ENCODE measurements around the gene NUDT5.

NUDT5 gene

DNA sequence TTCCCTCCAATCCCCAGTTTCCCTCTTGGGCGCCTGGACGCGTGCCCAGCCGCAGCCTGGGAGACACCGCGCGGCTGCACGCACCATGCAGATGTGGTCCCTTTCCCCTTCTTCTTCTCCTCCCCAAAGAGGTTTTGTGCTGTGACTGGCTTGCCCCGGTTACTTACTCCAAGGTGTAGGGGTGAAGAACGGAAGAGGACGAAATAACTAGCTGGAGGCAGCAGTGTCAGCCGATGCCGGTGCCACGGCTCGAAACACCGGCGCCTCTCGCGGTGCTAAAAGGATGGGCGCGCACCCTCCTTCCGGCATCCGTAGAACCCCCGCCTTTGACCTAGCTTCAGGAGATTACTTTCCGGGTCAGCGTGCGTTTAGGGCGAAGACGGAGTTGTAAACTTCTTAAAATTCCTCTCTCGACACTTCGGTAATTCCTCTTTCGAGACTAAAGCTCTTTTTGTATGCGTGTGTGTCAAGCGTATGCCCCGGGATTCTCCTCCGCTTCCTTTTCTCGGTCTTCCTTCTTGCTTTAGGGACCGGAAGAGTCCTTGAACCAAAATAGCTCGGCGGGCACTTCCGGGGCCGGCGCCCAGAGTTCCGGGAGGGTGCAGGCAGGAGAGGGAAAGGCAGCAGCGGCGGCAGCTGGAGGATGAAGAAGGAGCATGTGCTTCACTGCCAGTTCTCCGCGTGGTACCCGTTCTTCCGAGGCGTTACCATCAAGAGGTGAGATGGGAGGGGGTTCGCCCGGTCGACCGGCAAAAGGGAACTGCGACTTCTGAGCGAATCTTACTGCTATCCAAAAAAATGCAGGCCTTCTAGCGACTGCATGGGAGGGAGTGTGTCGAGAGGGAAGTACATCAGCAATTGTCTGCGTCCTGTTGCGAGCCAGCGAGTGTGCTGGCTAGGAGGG, at the start of gene NUDT5, which contains the start of gene CDC123:
NUDT5 (minus strand) TSS at position 289 of the 904 bp plus-strand sequence. CDS start 9,600 bp downstream, outside the sequence.
CDC123 (plus strand) TSS at position 586 of the 904 bp plus-strand sequence; CDS start at position 644, 58 bp downstream.
- Histone ChIP-seq H3K4me2 (ENCODE audit: low read length) (peak within 1 kb of the TSS; percentile 92), H3K4me3 (ENCODE audit: low read depth, low read length) (peak within 1 kb of the TSS; percentile 89), H3K9me3 (ENCODE audit: control insufficient read depth, low read length) (no peaks in the 10 kb centered on the region), H3K36me3 (ENCODE audit: control insufficient read depth, insufficient read depth, low read length) (no peaks in the 10 kb centered on the region), H3K4me1 (peaks cover 10% of the 10 kb centered on the region), H3K79me2 (peaks cover 32% of the 10 kb centered on the region), H3K9ac (peak within 1 kb of the TSS; percentile 30), H3K27me3 (ENCODE audit: control insufficient read depth, insufficient read depth, low read length) (no peaks in the 10 kb centered on the region), H3K27ac (peak within 1 kb of the TSS; percentile 94), H2AFZ (peak within 1 kb of the TSS; percentile 95)
- TF ChIP-seq, protein P1, sequence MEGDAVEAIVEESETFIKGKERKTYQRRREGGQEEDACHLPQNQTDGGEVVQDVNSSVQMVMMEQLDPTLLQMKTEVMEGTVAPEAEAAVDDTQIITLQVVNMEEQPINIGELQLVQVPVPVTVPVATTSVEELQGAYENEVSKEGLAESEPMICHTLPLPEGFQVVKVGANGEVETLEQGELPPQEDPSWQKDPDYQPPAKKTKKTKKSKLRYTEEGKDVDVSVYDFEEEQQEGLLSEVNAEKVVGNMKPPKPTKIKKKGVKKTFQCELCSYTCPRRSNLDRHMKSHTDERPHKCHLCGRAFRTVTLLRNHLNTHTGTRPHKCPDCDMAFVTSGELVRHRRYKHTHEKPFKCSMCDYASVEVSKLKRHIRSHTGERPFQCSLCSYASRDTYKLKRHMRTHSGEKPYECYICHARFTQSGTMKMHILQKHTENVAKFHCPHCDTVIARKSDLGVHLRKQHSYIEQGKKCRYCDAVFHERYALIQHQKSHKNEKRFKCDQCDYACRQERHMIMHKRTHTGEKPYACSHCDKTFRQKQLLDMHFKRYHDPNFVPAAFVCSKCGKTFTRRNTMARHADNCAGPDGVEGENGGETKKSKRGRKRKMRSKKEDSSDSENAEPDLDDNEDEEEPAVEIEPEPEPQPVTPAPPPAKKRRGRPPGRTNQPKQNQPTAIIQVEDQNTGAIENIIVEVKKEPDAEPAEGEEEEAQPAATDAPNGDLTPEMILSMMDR (IDR thresholded peaks at IDR 0.05), result no peak

GRCh38 chr10:12243864-12244620, 48.4 kb upstream of the NUDT5 start:
- Histone ChIP-seq H3K27ac (no peak overlapping the region), H3K9ac (no peak overlapping the region), H3K4me2 (ENCODE audit: low read length) (no peak overlapping the region), H3K9me3 (ENCODE audit: control insufficient read depth, low read length) (no peaks in the 10 kb centered on the region), H3K79me2 (peaks cover 2% of the 10 kb centered on the region), H2AFZ (no peak overlapping the region), H3K4me3 (ENCODE audit: low read depth, low read length) (no peak overlapping the region), H3K4me1 (no peaks in the 10 kb centered on the region), H3K27me3 (ENCODE audit: control insufficient read depth, insufficient read depth, low read length) (no peaks in the 10 kb centered on the region), H3K36me3 (ENCODE audit: control insufficient read depth, insufficient read depth, low read length) (no peaks in the 10 kb centered on the region)
- TF ChIP-seq, protein P1 (IDR thresholded peaks at IDR 0.05), result no peak

- H3K4me2 ChIP-seq (ENCODE audit: low read length), result no peak overlapping the region
- H2AFZ ChIP-seq, result no peak overlapping the region
- H3K27ac ChIP-seq, result no peak overlapping the region
- H3K9ac ChIP-seq, result no peak overlapping the region
- no peak overlapping the region for H3K4me3 ChIP-seq (ENCODE audit: low read depth, low read length)
- peaks cover 2% of the 10 kb centered on the region for H3K79me2 ChIP-seq
- no peaks in the 10 kb centered on the region for H3K27me3 ChIP-seq (ENCODE audit: control insufficient read depth, insufficient read depth, low read length)
- TF ChIP-seq, protein P1 (IDR thresholded peaks at IDR 0.05), result no peak
- H3K4me1 ChIP-seq, result no peaks in the 10 kb centered on the region
- no peaks in the 10 kb centered on the region for H3K36me3 ChIP-seq (ENCODE audit: control insufficient read depth, insufficient read depth, low read length)
- no peaks in the 10 kb centered on the region for H3K9me3 ChIP-seq (ENCODE audit: control insufficient read depth, low read length)
Observed at GRCh38 chr10:12241810-12242529, 46.3 kb upstream of the NUDT5 start.

GRCh38 chr10:12238821-12239220, 43.1 kb upstream of the NUDT5 start:
- no peaks in the 10 kb centered on the region for H3K9me3 ChIP-seq (ENCODE audit: control insufficient read depth, low read length)
- H3K9ac ChIP-seq, result no peak overlapping the region
- H3K4me2 ChIP-seq (ENCODE audit: low read length), result no peak overlapping the region
- no peaks in the 10 kb centered on the region for H3K36me3 ChIP-seq (ENCODE audit: control insufficient read depth, insufficient read depth, low read length)
- H2AFZ ChIP-seq, result no peak overlapping the region
- no peaks in the 10 kb centered on the region for H3K4me1 ChIP-seq
- peaks cover 2% of the 10 kb centered on the region for H3K79me2 ChIP-seq
- no peak overlapping the region for H3K4me3 ChIP-seq (ENCODE audit: low read depth, low read length)
- H3K27me3 ChIP-seq (ENCODE audit: control insufficient read depth, insufficient read depth, low read length), result no peaks in the 10 kb centered on the region
- H3K27ac ChIP-seq, result no peak overlapping the region
- TF ChIP-seq, protein P1 (IDR thresholded peaks at IDR 0.05), result no peak
